ENCODE measurements around the gene RBM26.
"Not testable (repeated sequence)": the region's sequence is repeated elsewhere in the genome, so short reads cannot be mapped to it uniquely, and the experiment has no call there.

Gene RBM26

DNA sequence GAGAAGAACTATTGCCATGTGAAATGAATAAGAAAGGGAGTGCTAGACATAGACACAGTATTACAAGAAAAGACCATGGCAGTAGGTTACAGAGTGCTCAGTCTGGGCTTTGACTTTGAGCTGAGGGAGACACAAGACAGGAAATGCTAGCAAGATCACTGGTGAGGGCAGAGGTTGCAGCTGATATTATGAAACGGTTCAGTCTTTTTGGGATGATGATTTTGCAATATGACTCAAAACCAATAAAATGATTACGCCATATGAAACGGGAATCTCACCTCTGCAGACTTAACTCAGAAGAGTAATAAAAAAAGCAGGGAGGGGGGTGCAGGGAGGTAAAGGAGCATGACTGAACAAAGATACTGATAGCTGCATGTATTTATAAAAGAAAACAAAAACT lies 123.1 kb downstream of the RBM26 start:
- no peak for DNase-seq (ENCODE audit: extremely low read depth, low read depth)
- H3K4me3 ChIP-seq (replicated peaks; ENCODE audit: low read depth, low read length), result no peak overlapping the region
- TF ChIP-seq, protein P1, sequence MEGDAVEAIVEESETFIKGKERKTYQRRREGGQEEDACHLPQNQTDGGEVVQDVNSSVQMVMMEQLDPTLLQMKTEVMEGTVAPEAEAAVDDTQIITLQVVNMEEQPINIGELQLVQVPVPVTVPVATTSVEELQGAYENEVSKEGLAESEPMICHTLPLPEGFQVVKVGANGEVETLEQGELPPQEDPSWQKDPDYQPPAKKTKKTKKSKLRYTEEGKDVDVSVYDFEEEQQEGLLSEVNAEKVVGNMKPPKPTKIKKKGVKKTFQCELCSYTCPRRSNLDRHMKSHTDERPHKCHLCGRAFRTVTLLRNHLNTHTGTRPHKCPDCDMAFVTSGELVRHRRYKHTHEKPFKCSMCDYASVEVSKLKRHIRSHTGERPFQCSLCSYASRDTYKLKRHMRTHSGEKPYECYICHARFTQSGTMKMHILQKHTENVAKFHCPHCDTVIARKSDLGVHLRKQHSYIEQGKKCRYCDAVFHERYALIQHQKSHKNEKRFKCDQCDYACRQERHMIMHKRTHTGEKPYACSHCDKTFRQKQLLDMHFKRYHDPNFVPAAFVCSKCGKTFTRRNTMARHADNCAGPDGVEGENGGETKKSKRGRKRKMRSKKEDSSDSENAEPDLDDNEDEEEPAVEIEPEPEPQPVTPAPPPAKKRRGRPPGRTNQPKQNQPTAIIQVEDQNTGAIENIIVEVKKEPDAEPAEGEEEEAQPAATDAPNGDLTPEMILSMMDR (IDR thresholded peaks at IDR 0.05; ENCODE audit: low read depth, low read length, missing control alignments), result no peak

DNA sequence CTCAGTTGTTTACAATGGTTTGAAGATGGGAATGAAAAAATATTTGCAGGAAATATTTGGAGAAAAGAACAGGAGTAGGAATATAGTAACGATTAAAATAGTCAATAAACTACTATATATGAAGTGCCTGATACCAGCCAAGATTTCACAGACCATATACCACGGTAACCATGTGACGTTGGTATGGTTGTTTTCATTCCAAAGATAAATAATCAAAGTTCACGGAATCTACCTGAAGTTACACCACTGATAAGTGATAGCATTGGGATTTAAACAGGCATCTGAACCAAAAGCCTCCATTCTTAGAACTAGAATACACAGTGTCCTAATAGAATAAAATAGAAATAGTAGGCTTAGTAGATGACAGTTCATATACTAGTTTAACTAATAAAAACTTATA lies 123.5 kb downstream of the RBM26 start:
- DNase-seq (ENCODE audit: extremely low read depth, low read depth), result no peak
- H3K4me3 ChIP-seq (replicated peaks; ENCODE audit: low read depth, low read length), result no peak overlapping the region
- TF ChIP-seq, protein P1 (IDR thresholded peaks at IDR 0.05; ENCODE audit: low read depth, low read length, missing control alignments), result no peak

DNA sequence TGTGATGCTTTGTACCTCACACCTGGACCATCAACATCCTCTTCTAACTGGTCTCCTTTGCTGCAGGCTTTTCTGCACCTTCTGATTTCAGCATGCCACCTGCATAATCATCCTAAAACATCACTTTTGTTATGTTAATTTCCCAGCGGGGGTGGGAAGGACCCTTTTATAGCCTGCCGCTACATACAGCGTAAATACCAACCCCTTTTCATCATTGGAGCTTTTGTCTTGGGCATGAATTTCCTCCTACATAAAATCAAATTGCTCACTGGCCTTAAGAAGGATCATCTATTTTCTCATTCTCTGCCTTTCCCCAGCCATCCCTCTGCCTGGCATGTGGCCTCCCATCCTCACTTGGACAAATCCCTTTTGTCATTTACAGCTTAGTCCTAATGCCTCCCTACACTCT lies 124.7 kb downstream of the RBM26 start:
- no peak for DNase-seq (ENCODE audit: extremely low read depth, low read depth)
- TF ChIP-seq, protein P1 (IDR thresholded peaks at IDR 0.05; ENCODE audit: low read depth, low read length, missing control alignments), result no peak
- no peak overlapping the region for H3K4me3 ChIP-seq (replicated peaks; ENCODE audit: low read depth, low read length)

DNA sequence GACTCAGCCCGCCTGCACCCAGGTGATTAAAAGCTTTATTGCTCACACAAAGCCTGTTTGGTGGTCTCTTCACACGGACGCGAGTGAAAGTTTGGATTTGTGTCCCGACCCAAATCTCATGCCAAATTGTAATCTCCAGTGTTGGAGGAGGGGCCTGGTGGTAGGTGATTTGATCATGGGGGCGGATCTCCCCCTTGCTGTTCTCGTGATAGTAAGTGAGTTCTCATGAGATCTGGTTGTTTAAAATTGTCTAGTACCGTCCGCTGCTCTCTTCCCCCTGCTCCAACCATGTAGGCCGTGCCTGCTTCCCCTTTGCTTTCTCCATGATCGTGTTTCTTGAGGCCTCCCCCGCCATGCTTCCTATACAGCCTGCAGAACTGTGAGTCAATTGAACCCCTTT lies 126.3 kb downstream of the RBM26 start:
- not testable (repeated sequence) for DNase-seq (ENCODE audit: extremely low read depth, low read depth); H3K4me3 ChIP-seq (replicated peaks; ENCODE audit: low read depth, low read length)

DNA sequence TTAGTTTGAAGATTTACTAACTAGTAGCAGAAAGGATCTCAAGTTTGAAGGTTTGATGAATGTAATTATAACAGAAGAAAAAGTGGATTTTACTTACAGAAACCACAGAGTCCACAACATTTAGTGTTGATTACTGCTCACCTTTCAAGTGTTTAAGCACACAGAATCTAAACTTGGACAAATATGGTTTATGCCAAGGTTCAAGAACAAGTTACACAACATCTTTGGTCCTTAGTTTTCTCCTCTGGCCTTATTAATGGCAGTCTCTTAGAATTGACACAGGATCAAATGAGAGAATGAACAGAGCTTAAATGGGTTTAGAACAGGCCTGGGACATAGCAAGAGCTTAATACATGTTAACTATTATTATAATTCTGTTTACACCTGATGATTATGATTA lies 133.0 kb downstream of the RBM26 start:
- H3K4me3 ChIP-seq (replicated peaks; ENCODE audit: low read depth, low read length), result no peak overlapping the region
- TF ChIP-seq, protein P1 (IDR thresholded peaks at IDR 0.05; ENCODE audit: low read depth, low read length, missing control alignments), result no peak
- DNase-seq (ENCODE audit: extremely low read depth, low read depth), result no peak

DNA sequence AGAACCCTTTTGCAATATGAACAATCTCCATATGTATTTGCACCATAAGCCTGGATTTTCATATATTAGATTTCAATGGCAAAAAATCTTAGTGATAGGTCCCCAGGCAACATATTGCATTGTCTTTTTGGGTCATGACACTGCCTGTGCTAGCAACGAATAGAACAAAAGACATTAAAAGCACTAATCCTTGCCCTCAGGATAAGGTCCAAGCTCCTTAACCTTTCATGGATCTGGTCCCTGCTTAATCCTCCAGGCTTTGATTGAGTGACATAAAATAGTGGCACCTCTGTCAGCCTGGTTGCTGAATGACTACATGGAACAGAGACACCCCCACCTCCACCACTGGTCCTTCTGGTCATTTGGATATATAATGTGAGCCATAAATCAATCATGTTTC lies 134.4 kb downstream of the RBM26 start:
- no peak for DNase-seq (ENCODE audit: extremely low read depth, low read depth)
- TF ChIP-seq, protein P1 (IDR thresholded peaks at IDR 0.05; ENCODE audit: low read depth, low read length, missing control alignments), result no peak
- no peak overlapping the region for H3K4me3 ChIP-seq (replicated peaks; ENCODE audit: low read depth, low read length)

DNA sequence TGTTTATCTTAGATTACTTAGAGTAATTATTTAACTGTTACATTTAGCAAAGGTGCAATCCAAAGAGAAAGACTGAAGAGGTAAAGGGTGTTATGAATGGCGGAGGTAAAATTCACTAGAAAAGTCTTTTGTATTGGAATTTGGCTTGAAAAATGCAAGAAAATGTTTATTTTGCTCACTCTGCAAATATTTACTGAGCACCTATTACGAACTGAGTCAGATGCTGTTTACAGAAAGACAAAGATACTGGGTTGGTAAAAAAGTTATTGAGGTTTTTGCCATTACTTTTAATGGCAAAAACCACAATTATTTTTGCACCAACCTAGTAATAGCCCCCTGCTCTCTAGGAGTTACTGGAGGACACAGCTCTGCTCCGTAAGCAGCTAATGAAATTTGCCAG lies 135.2 kb downstream of the RBM26 start:
- TF ChIP-seq, protein P1 (IDR thresholded peaks at IDR 0.05; ENCODE audit: low read depth, low read length, missing control alignments), result no peak

More for the DNA sequence above, 135.2 kb downstream of the RBM26 start:
- no peak for DNase-seq (ENCODE audit: extremely low read depth, low read depth)
- no peak overlapping the region for H3K4me3 ChIP-seq (replicated peaks; ENCODE audit: low read depth, low read length)

All from HFF-Myc (cell line).